ENCODE data around the gene FOXA3. TPM values are rescaled to one million over a fixed set of nuclear protein-coding genes. Genes with fewer than 3 reads are reported as not detected.
A peak's percentile ranks its signal among the peaks of the same experiment; 100 is the strongest.

Gene FOXA3
- total RNA-seq, 1 donor from 2014 or later, result 1.6 TPM

DNA sequence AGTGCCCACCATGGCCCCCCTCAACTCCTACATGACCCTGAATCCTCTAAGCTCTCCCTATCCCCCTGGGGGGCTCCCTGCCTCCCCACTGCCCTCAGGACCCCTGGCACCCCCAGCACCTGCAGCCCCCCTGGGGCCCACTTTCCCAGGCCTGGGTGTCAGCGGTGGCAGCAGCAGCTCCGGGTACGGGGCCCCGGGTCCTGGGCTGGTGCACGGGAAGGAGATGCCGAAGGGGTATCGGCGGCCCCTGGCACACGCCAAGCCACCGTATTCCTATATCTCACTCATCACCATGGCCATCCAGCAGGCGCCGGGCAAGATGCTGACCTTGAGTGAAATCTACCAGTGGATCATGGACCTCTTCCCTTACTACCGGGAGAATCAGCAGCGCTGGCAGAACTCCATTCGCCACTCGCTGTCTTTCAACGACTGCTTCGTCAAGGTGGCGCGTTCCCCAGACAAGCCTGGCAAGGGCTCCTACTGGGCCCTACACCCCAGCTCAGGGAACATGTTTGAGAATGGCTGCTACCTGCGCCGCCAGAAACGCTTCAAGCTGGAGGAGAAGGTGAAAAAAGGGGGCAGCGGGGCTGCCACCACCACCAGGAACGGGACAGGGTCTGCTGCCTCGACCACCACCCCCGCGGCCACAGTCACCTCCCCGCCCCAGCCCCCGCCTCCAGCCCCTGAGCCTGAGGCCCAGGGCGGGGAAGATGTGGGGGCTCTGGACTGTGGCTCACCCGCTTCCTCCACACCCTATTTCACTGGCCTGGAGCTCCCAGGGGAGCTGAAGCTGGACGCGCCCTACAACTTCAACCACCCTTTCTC is 8.2 kb downstream of the FOXA3 start:
- no peak for DNase-seq
- Histone ChIP-seq H3K4me3 (no peak overlapping the region), H3K27ac (no peak overlapping the region), H3K4me1 (peaks cover 8% of the 10 kb centered on the region), H3K27me3 (no peaks in the 10 kb centered on the region), H3K36me3 (no peaks in the 10 kb centered on the region), H3K9me3 (no peaks in the 10 kb centered on the region)
- ATAC-seq, result no peak
- intact Hi-C loops (cut with DNase I), result no loop called here
- TF ChIP-seq, protein P1, sequence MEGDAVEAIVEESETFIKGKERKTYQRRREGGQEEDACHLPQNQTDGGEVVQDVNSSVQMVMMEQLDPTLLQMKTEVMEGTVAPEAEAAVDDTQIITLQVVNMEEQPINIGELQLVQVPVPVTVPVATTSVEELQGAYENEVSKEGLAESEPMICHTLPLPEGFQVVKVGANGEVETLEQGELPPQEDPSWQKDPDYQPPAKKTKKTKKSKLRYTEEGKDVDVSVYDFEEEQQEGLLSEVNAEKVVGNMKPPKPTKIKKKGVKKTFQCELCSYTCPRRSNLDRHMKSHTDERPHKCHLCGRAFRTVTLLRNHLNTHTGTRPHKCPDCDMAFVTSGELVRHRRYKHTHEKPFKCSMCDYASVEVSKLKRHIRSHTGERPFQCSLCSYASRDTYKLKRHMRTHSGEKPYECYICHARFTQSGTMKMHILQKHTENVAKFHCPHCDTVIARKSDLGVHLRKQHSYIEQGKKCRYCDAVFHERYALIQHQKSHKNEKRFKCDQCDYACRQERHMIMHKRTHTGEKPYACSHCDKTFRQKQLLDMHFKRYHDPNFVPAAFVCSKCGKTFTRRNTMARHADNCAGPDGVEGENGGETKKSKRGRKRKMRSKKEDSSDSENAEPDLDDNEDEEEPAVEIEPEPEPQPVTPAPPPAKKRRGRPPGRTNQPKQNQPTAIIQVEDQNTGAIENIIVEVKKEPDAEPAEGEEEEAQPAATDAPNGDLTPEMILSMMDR (IDR thresholded peaks at IDR 0.05), result no peak

DNA sequence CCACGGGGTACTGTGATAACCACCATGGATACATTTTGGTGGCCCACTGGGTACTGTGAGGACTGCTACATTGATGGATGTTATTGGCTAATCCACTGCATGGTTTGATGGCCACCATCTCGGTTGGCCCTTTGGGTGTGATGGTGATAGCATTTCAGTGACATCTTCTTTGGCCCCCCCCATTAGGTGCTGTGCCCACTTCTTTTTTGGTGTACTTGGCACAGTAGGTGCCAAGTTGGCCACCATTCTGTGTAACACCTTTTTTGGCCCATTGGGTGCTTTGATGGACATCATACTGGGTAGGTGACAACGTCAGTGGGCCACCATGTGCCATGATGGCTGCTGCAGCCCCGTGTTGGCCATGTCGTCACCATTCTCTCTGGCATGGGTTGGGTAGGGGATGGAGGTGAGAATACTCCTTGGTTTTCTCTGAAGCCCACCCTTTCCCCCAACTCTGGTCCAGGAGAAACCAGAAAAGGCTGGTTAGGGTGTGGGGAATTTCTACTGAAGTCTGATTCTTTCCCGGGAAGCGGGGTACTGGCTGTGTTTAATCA is 9.2 kb downstream of the FOXA3 start:
- ATAC-seq, result no peak

DNA sequence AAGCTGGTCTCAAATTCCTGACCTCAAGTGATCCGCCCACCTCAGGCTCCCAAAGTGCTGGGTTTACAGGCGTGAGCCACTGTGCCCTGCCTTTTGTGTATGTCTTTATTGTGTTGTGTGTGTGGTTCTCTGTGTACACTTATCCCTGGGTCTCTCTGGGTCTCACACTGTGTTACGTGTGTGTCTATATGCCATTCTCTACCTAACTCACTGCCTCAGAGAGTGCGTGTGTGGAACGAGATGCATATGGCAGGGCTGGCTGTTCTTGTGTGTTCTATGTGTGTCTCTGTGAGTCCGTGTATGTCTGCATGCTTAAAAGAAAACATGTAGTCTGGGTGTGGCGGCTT is 10.5 kb downstream of the FOXA3 start:
- intact Hi-C loops (cut with DNase I), result no loop called here
- ATAC-seq (no peak), DNase-seq (no peak)
- no peaks in the 10 kb centered on the region for H3K36me3 ChIP-seq
- H3K4me3 ChIP-seq, result no peak overlapping the region
- no peak overlapping the region for H3K27ac ChIP-seq
- TF ChIP-seq, protein P1 (IDR thresholded peaks at IDR 0.05), result no peak
- H3K4me1 ChIP-seq, result peaks cover 8% of the 10 kb centered on the region
- no peaks in the 10 kb centered on the region for H3K27me3 ChIP-seq
- H3K9me3 ChIP-seq, result no peaks in the 10 kb centered on the region

More for the DNA sequence above, 9.2 kb downstream of the FOXA3 start:
- no peaks in the 10 kb centered on the region for H3K36me3 ChIP-seq
- no peak overlapping the region for H3K4me3 ChIP-seq
- DNase-seq, result no peak
- no peak overlapping the region for H3K27ac ChIP-seq
- peaks cover 8% of the 10 kb centered on the region for H3K4me1 ChIP-seq
- no peaks in the 10 kb centered on the region for H3K9me3 ChIP-seq
- no peaks in the 10 kb centered on the region for H3K27me3 ChIP-seq
- intact Hi-C loops (cut with DNase I), result no loop called here
- TF ChIP-seq, protein P1 (IDR thresholded peaks at IDR 0.05), result no peak

DNA sequence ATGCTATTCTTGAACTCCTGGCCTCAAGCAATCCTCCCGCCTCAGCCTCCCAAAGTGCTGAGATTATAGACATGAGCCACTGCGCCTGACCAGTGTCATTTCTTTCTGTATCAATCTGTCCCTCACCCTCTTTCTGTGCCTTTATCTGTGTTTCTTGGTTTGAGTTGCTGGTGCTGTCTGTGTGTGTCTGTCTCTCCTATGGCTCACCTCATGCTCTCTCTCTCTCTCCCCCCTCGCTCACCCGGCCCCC is 12.0 kb downstream of the FOXA3 start:
- H3K9me3 ChIP-seq, result no peaks in the 10 kb centered on the region
- ATAC-seq, result peak; percentile 5
- intact Hi-C loops (cut with DNase I), result no loop called here
- H3K4me3 ChIP-seq, result no peak overlapping the region
- peak overlapping the region; percentile 81 for H3K27ac ChIP-seq
- no peak for DNase-seq
- H3K27me3 ChIP-seq, result no peaks in the 10 kb centered on the region
- no peaks in the 10 kb centered on the region for H3K36me3 ChIP-seq
- H3K4me1 ChIP-seq, result peaks cover 8% of the 10 kb centered on the region
- TF ChIP-seq, protein P1 (IDR thresholded peaks at IDR 0.05), result no peak

DNA sequence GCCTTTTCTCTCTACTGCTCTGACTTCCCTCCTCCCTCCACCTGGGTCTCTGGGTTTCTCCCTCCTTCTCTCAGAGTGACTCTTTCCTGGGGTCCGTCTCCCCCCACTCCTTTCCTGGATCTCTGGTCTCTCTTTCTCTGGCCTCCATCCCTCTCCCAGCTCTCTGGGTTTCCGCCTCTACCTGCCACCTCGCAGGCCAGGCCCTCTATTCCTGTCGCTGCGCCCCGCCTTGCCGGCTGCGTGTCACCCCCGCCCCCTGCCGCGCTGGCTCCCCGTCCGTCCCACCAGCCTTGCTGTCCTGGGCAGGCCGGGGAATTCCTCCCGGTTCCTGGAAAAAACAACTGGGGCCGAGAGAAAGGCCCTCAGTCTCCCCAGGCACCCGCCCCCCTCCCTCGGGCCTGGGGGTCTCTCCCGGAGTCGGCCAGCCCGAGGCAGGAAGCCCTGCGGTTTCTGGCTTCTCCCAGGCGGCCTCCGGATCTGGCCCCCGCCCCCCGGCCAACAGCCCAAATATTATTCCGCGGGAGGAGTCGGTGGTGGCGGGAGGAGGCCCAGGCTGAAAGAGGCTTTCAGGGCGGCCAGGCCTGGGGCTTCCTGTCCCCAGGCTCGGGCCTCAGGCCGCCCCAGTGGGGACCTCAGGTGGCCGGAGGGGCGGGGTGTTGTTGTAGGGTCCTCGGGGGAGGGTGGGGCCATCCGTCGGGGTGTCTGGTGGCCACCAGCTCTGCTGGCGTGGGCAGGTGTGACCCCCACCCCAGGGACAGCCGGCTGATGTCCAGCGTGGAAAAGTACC is 12.5 kb downstream of the FOXA3 start:
- no peaks in the 10 kb centered on the region for H3K36me3 ChIP-seq
- TF ChIP-seq, protein P1 (IDR thresholded peaks at IDR 0.05), result no peak
- H3K4me1 ChIP-seq, result peaks cover 8% of the 10 kb centered on the region
- DNase-seq, result peak; percentile 85
- intact Hi-C loops (cut with DNase I), result no loop called here
- peak; percentile 71 for ATAC-seq
- H3K27ac ChIP-seq, result peak overlapping the region; percentile 81
- no peaks in the 10 kb centered on the region for H3K27me3 ChIP-seq
- H3K9me3 ChIP-seq, result no peaks in the 10 kb centered on the region
- peak overlapping the region; percentile 26 for H3K4me3 ChIP-seq
